K562 (cell line): Measurements from ENCODE around the gene ACOT7. TPM values are rescaled to one million over a fixed set of nuclear protein-coding genes. Genes with fewer than 3 reads are reported as not detected.

ENCODE experiments used
- ATAC-seq: fragments of 200-7000 bp; cut with Tn5 transposase; 3 replicates; pipeline ENCODE4 v1.9.1; 2020; ENCODE audit warnings: moderate library complexity
- BruUV-seq: library from RNA; stranded (reverse); fragments of 400-500 nt; replicated peaks from 2 replicates; lab custom pipeline; 2021; lab: Mats Ljungman, UMichigan
- CTCF ChIA-PET: fragments of 300-600 bp; formaldehyde crosslinking; extraction: SDS; loops from one replicate; lab custom pipeline; 2021; ENCODE audit warnings: low intra/inter-chr PET ratio; lab: Yijun Ruan, JAX
- POLR2A ChIA-PET: fragments of 300-600, 350-650 bp; sonication (Branson Sonifier 250); formaldehyde crosslinking; extraction: SDS; loops from one replicate; lab custom pipeline; 2021; ENCODE audit warnings: antibody characterized with exemption, inconsistent platforms; lab: Yijun Ruan, JAX
- DNase-seq, 4 experiments: peaks; one replicate each; pipeline versions ENCODE4 v3.0.0 to v3.0.0-alpha.2; 2011 to 2018; ENCODE audit warnings: low spot score in 3 of 4, mixed read lengths in 3 of 4; ENCODE audit errors: extremely low read depth in 1 of 4
- FAIRE-seq: peaks from 2 replicates; lab custom pipeline; 2011; peaks lifted over from hg19 to GRCh38; lab: Jason Lieb, UNC
- H2AFZ ChIP-seq: 2 replicates; pipeline ENCODE4 v1.6.0; 2011; ENCODE audit warnings: low read depth, low read length, control low read depth, inconsistent platforms
- H3K27ac ChIP-seq: fragments of 200-600 bp; 3 replicates; pipeline ENCODE4 v1.8.0; 2011; ENCODE audit warnings: low read depth, mild to moderate bottlenecking, control low read depth, inconsistent platforms, low read length, moderate library complexity, mixed read lengths; ENCODE audit errors: extremely low read depth
- H3K27me3 ChIP-seq, 2 experiments: fragments of 300-600 bp in 1 of 2; 2 replicates in 1 of 2; 3 replicates in 1 of 2; pipeline versions ENCODE4 v1.6.0 to v1.8.0; 2011; ENCODE audit warnings: inconsistent platforms in 2 of 2, low read length in 2 of 2, mild to moderate bottlenecking in 1 of 2, mixed read lengths in 1 of 2, moderate library complexity in 1 of 2; ENCODE audit not compliant: control insufficient read depth in 2 of 2, insufficient read depth in 2 of 2
- H3K36me3 ChIP-seq: fragments of 300-600 bp; 3 replicates; pipeline ENCODE4 v1.8.0; 2011; ENCODE audit warnings: mild to moderate bottlenecking, low read length, inconsistent platforms; ENCODE audit not compliant: control insufficient read depth, insufficient read depth
- H3K4me1 ChIP-seq, 2 experiments: fragments of 200-600 bp in 1 of 2; replicated peaks in 1 of 2; 2 replicates in 1 of 2; 3 replicates in 1 of 2; pipeline versions ENCODE4 v1.5.1 to v1.8.0; 2011; ENCODE audit warnings: inconsistent platforms in 2 of 2, low read length in 2 of 2, mild to moderate bottlenecking in 1 of 2, mixed read lengths in 1 of 2, moderate library complexity in 1 of 2; ENCODE audit not compliant: control insufficient read depth in 2 of 2, insufficient read depth in 2 of 2
- H3K4me2 ChIP-seq: 2 replicates; pipeline ENCODE4 v1.6.1; 2011; ENCODE audit warnings: low read length, control low read depth, inconsistent platforms, mixed read lengths; ENCODE audit not compliant: insufficient read depth
- H3K4me3 ChIP-seq: fragments of 200-600 bp; sonication (generic), shearing (Covaris generic); 2 replicates; pipeline ENCODE4 v1.5.1; 2016; ENCODE audit warnings: control low read depth, inconsistent platforms
- H3K79me2 ChIP-seq: fragments of 200-600 bp; 3 replicates; pipeline ENCODE4 v1.8.0; 2011; ENCODE audit warnings: low read length, inconsistent platforms; ENCODE audit not compliant: control insufficient read depth, insufficient read depth
- H3K9ac ChIP-seq, 2 experiments: 2 replicates each; pipeline versions ENCODE4 v1.6.0 to v1.6.1; 2011; ENCODE audit warnings: low read depth in 2 of 2, low read length in 2 of 2, control low read depth in 1 of 2, inconsistent platforms in 1 of 2, mild to moderate bottlenecking in 1 of 2, mixed read lengths in 1 of 2; ENCODE audit not compliant: insufficient read depth in 1 of 2
- H3K9me1 ChIP-seq: one replicate; pipeline ENCODE4 v1.6.0; 2011; ENCODE audit warnings: inconsistent platforms, mild to moderate bottlenecking, low read length, moderate library complexity; ENCODE audit not compliant: control insufficient read depth, insufficient read depth
- H3K9me3 ChIP-seq: replicated peaks from 2 replicates; pipeline ENCODE4 v1.5.1; 2011; ENCODE audit warnings: low read depth, low read length, inconsistent platforms; ENCODE audit not compliant: control insufficient read depth, insufficient read depth
- H4K20me1 ChIP-seq: replicated peaks from 2 replicates; pipeline ENCODE4 v1.6.1; 2011; ENCODE audit warnings: low read length, inconsistent platforms, mixed read lengths; ENCODE audit not compliant: control insufficient read depth, insufficient read depth
- ADNP ChIP-seq: fragments of 200-800 bp; sonication (Bioruptor generic); IDR thresholded peaks from 2 replicates; pipeline ENCODE4 v1.6.1; 2016; ENCODE audit warnings: missing genetic modification characterization, missing compliant biosample characterization
- BRCA1 ChIP-seq, 2 experiments: fragments of 450-650 bp in 1 of 2; sonication (generic) in 1 of 2; formaldehyde crosslinking in 1 of 2; IDR thresholded peaks; 2 replicates each; pipeline versions ENCODE4 v1.5.0 to v1.6.1; 2017 to 2020; ENCODE audit warnings: mild to moderate bottlenecking in 1 of 2, missing genetic modification reagents in 1 of 2
- FOS ChIP-seq: IDR thresholded peaks from 3 replicates; pipeline ENCODE4 v1.6.1; 2011; ENCODE audit not compliant: insufficient read length; ENCODE audit errors: extremely low read depth
- MITF ChIP-seq: IDR thresholded peaks from 2 replicates; pipeline ENCODE4 v1.6.1; 2014; ENCODE audit warnings: antibody characterized with exemption
- NFIC ChIP-seq: fragments of 450-650 bp; IDR thresholded peaks from 2 replicates; pipeline ENCODE4 v1.6.1; 2017; ENCODE audit warnings: mild to moderate bottlenecking, inconsistent platforms
- POLR2A ChIP-seq: fragments of 450-650 bp; conservative IDR thresholded peaks from 2 replicates; pipeline ENCODE4 v1.6.1; 2016
- ZNF23 ChIP-seq: fragments of 250-450 bp; sonication (Bioruptor Pico); IDR thresholded peaks from 2 replicates; pipeline ENCODE4 v1.4.0; 2020; ENCODE audit warnings: mild to moderate bottlenecking
- WGBS: fragments of 100-300 bp; shearing (Covaris generic); methylation state at CpG from one replicate; pipeline ENCODE4 v1.1.6; 2016; ENCODE audit warnings: low coverage, mixed read lengths; ENCODE audit not compliant: insufficient coverage; ENCODE audit errors: missing lambda C conversion rate; 5-methylcytosine and 5-hydroxymethylcytosine counted together
- in situ Hi-C: fragments of 300-500 bp; cut with MboI; formaldehyde crosslinking; loops from 4 replicates; pipeline ENCODE4 v1.15.0; 2018; ENCODE audit warnings: inconsistent platforms, mixed read lengths
- intact Hi-C: fragments of 100-400 bp; cut with micrococcal nuclease; formaldehyde crosslinking; loops from 2 replicates; pipeline ENCODE4 v1.14.2; 2022
- polyA plus RNA-seq, 8 experiments: library from polyadenylated mRNA; depleted of rRNA in 4 of 8; stranded (reverse) in 5 of 8; unstranded in 3 of 8; fragments of >200 nt; fragmentation: Nextera tagmentation in 2 of 8; fragmentation: Illumina TruSeq in 1 of 8; extraction: Ambion mirVana in 2 of 8; extraction: Trizol in 1 of 8; gene quantifications; 2 replicates each; pipeline versions ENCODE4 v1.2.1 to v1.2.3, GENCODE V29; 2011 to 2014; ENCODE audit warnings: inconsistent platforms in 1 of 8, missing spikeins in 1 of 8
- total RNA-seq, 7 experiments: library from RNA; depleted of rRNA in 6 of 7; stranded (reverse); fragments of >200 nt in 6 of 7; fragmentation: Illumina TruSeq in 2 of 7; extraction: Trizol in 2 of 7; gene quantifications; 2 replicates each; pipeline versions ENCODE4 v1.2.1 to v1.2.3, GENCODE V29; 2011 to 2021; ENCODE audit warnings: low replicate concordance in 1 of 7

The ACOT7 gene
- total and polyA plus RNA-seq, 9 of the 15 experiments (the other 6 are each of a cell fraction or from before 2014, with no cell fraction given) = 7.0 to 92.6 (median 37.2) TPM

GRCh38 chr1:6222636-6223035, 170.9 kb downstream of the ACOT7 start:
- no peaks in the 10 kb centered on the region; the same call in 2 of the 3 replicates for H3K79me2 ChIP-seq
- H3K27me3 ChIP-seq = no peaks in the 10 kb centered on the region
- no peaks in the 10 kb centered on the region for H3K9me3 ChIP-seq
- H3K4me1 ChIP-seq = peaks cover 0 to 6% of the 10 kb centered on the region in 2 experiments; a peak in 2 of 5 replicates
- H3K4me2 ChIP-seq = no peak overlapping the region
- intact Hi-C loops = no loop called here
- H3K9me1 ChIP-seq = no peaks in the 10 kb centered on the region
- H4K20me1 ChIP-seq = 0 out of 2 replicates have a peak, but pooled peaks cover 7% of the 10 kb centered on the region
- H2AFZ ChIP-seq = no peak overlapping the region
- 0 out of 4 replicates have a peak overlapping the region, but pooled peaks of 1 of the 2 experiments have one; percentile 4 for H3K9ac ChIP-seq
- no peak overlapping the region for H3K27ac ChIP-seq
- TF ChIP-seq ZNF23 (CRISPR knock-in tag) (no peak), ADNP (tag) (no peak), MITF (no peak), NFIC (0 out of 2 replicates have a peak, but pooled peaks have one; percentile 13), FOS (no peak), BRCA1 (IDR thresholded peaks at IDR 0.05) (no peak), BRCA1 (CRISPR knock-in tag; IDR thresholded peaks at IDR 0.05) (no peak), POLR2A (peak; percentile 55; the same call in 1 of the 2 replicates)
- ATAC-seq (no peak), DNase-seq (no peak), FAIRE-seq (no peak)
- no TSS peak for BruUV-seq
- H3K36me3 ChIP-seq = peaks cover 72% of the 10 kb centered on the region; the same call in 2 of the 3 replicates
- in situ Hi-C loops = no loop called here
- no peak overlapping the region for H3K4me3 ChIP-seq
- WGBS = 82% methylated on average over 6 of the region's 6 CpGs
- ChIA-PET CTCF (no interaction called here), POLR2A (interaction anchor here (1.1 to 1.9 kb wide), 2 partner anchors 13 to 18 kb away, joined by 4 to 14 read pairs; partner anchors contain the start of gene ICMT)
